ENCODE measurements around the gene SLC19A1.

The SLC19A1 gene

DNA sequence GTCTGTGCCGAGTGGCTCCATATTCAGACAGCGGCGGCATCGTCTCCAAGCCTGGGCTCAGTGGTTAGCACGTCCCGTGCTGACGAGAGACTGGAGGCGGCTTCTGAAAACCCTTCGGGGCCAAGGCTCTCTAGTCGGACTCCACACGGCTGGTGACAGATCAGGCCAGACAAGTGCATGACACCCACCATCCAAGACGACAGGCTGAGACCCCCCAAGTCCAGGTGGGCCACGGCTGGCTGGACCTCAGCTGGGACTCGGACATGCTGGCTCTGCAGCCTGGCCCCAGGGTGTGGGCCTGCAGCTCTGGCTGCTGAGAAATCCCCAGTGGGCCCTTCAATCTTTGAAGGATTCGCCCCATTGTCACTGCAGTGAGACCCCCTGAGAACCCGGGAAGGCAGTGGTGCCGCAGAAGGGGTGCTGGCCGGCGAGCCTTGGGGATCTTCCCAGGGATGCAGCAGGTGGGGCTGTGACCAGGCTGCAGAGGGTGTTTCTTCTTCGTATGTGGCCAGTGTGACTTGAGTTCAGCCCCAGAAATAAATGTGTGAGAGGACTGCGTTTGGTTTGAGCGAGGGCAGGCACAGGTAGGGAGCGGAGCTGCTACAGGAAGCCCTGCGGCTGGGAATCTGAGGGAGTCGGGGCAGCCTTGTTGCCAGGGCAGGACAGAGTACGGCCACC, 15.9 kb upstream of the SLC19A1 start:
- DNase-seq (ENCODE audit: low read depth) = no peak

DNA sequence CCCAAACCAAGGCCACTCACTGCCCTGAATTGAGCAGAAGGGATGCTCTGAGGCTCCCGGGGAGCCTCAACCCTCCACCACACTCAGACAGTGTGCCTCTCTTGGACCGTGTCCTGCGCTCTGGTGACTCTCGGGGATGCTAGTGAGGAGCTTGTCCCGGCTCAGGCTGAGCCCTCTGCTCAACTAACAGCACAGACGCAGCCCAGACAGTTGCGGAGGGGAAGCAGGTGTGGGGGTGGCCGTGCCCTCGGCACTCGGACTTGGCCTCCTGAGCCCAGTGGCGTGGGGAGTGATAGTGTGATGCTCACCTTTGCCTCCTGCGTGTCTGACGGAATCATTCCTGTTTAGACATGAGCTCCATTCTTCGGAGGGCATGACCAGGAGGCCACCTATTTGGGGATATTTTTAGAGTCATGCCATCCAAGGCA, 15.4 kb upstream of the SLC19A1 start:
- DNase-seq (ENCODE audit: low read depth) = no peak

DNA sequence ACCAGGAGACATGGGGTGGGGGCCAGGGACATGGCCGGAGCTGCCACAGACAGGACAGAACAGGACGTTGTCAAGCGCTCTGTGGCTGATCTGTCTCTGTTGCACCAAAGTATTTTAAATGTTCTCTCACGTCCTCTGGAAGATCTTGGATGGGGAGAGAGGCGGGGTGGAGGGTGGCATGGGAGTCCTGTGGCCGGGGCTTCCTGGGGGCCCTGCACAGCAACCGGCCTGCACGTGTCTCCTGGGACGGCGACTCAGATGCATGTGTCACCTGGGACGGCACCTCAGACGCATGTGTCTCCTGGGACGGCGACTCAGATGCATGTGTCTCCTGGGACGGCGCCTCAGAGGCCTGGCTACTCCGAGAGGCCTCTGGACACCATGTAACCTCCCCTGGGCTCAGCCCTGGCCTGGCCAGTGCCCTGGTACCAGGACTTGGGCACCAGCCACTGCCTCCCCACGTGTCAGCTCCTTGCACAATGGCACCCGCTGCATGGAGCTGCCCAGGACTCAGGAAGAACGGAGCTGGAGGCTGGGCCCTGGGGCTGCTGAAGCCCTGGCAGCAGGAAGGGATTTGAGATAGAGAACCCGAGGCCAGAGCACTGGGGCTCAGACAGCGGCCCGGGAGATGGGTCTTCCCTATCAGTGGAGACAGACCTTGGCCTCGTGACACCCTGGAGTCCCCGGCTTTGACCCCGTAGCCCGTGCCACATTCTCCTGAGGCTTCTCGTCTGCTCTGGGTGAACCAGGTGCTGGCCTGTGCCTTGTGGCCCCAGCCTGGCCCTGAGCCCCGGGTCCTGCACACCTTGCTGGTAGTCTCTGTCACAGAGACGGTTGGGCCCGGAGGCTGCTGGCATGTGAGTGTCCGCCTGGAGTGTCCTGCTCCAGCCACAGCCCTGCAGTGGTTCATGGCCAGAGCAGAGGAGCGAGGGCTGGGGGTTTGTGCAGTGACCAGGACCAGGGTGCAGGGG, 14.7 kb upstream of the SLC19A1 start:
- DNase-seq (ENCODE audit: low read depth) = no peak

DNA sequence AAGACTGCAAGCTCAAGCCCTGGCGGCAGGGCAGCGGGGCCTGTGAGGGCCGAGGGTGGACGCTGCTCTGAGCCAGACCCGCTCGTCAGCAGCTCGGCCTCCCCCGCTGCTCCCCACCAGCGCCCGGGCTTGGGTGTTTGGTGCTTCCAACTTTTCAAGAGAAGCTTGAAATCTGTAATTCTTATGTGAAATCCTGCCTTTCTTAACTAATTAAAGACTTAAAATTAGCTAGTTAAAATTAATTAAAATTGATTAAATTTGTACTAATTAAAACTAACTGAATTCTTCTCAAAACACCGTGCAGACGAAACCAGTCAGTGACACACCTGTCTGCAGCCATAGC, 14.0 kb upstream of the SLC19A1 start:
- no peak for DNase-seq (ENCODE audit: low read depth)

DNA sequence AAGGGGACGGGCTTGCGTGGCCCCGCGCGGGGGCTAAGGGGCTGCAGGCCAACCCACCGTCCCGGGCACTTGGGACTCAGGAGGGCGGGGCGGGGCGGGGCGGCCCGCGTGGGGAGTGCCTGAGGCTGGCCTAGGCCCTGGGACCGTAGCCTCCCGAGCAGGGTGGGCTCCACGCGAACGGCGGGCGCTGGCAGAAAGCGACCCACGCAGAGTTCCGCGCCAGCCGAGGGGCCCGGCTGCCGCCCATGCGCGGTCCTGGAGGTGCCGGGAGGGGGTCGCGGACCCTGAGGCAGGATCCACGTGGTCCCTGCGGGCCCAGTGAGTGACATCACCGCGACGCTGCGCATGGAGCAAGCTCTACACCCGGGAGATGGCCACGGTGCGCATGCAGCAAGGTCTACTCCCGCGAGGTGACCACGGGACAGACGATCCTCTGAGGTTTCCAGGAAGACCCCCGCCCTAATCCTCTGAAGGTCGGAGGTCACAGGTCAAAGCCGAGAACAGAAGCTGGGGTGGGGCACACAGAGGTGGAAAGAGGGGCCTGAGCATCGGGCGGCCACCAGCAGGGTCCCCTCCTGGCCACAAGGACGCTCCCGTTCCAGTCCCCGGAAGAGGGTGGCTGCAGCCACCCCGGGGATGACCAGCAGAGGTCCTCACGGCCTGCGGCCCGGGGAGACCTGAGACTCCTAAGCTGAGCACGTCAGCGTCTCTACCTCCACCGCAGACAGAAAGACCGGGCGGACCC, 13.5 kb upstream of the SLC19A1 start:
- no peak for DNase-seq (ENCODE audit: low read depth)

DNA sequence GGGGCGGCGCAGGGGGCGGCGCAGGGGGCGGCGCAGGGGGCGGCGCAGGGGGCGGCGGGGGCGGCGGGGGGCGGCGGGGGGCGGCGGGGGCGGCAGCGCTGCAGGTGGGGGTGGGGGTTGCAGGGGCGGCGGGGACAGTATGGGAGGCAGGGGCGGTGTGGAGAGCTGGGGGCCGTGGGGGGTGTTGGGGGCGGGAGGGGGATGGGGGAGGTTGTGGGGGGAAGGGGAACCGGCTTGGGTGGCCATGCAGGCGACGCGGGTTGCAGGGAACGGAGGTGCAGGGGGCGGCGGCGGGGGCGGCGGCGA, 13.0 kb upstream of the SLC19A1 start:
- DNase-seq (ENCODE audit: low read depth) = no peak

DNA sequence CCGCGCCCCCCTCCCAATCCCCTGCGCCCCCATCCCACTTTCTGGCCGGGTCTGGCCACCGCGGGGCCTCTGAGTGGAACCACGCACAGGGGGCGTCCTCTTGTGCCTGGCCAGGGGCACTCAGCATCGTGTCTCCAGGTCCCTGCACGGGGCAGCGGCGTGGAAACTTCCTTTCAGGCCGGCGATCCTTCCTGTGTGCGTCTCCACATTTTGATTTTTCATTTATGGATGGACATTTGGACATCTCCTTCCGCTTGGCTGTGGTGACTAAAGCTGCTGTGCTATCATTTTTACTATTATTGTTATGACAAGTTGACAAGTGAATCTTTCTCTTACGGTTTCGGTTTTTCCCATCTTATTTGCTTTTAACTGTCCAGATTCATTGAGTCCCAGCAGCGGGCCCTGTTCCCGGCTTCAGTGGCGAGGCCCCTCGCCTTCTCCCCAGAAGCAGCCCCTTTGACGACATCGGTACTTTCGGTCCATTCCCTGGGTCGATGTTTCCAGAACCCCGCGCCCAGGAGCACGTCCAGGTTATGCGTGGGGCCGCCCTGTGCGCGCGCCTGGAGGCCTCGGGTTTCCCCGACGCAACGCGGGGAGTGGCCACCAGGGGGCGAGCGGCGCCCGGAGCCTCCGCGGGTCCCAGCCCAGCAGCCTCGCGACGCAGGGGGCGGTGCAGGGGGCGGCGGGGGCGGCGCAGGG, 12.4 kb upstream of the SLC19A1 start:
- no peak for DNase-seq (ENCODE audit: low read depth)

DNA sequence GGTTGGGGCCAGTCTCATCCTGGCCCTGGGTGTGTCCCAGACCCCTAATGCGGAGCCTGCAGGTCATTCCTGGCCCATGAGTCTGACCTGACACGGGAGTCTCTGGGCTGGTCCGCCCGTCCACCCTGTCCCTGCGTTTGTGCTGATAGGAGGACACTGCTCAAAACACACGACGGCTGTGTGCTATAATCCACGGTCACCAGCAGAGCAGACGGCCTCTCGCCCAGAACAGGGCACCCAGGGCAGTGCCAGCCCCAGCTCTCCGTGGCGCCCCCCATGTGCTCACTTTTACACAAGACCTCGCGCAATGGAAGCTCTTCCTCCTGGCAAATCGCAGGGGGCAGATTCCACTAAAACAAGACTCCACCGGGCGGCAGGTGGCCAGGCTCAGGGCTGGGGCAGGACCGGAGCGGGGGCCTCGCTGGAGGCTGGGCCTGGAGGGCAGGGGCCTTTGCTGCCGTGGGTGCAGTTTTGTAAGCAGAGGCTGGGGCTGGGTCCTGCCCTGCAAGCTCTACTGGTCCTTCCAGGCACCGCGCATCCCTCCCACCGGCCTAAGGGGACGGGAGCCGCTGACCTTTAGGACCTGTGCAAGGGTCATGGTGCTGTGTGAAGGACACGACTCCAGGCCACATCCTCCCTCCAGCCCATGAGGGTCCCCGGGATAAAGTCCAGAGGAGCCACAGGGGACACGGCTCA, 10.6 kb upstream of the SLC19A1 start:
- DNase-seq (ENCODE audit: low read depth) = no peak

DNA sequence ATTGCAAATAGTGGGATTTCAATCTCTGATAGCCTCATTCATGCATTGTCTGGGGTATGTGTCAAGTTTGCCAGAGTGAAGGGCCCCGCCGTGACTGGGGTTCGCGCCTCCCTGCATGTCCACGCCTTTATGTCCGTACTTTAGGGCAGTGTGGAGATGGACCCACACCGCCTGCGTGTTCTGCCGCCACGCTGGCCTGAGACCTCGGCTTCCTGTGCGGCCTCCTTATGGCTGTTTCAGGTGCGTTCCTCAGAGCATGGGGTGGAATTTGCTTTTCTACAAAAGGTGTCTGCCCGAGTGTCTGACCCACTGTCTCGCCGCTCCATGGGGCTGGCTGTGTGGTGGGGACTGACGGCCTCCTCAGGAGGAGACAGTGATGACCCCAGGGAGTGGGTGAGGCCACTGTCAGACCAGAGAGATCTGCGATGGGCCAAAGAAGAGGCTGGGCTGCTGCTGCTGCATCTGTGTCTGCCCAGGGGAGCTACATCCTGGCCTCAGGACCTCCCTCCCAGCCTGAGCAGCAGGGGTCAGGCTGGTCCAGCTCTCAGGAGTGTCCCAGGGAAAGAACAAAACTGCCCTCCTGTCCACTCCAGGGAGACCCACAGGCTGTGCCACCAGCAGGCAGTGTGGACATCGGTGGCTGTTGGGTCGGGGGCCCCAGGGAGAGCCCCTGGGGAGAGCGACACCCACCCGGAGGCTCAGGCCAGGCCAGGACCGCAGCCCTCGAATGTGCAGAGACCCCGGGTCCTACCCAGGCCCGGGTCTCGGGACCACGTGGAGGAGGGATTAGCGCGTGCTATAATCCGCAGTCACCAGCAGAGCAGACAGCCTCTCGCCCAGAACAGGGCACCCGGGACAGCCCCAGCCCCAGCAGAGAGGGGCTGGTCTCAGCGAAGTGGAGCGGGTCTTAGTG, 9.8 kb upstream of the SLC19A1 start:
- no peak for DNase-seq (ENCODE audit: low read depth)

DNA sequence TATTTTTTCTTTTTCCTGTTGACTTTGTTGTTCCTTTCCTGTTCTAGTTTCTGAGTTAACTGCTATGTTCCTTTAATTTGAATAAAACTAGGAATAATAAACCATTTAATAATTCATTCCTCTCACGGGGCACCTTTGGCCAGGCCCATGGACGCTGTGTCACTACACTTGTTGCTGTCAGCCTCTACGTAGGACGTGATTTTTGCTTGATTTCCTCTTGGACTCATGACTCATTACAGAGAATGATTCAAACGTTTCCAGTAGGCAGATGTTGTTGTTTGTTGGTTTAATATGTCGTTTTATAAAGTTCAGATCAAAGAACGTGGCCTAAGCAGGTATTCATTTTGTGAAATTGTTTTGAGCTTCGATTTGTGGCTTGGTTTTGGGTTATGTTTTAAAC, 9.1 kb upstream of the SLC19A1 start:
- peak; percentile 49 for DNase-seq (ENCODE audit: low read depth)

DNA sequence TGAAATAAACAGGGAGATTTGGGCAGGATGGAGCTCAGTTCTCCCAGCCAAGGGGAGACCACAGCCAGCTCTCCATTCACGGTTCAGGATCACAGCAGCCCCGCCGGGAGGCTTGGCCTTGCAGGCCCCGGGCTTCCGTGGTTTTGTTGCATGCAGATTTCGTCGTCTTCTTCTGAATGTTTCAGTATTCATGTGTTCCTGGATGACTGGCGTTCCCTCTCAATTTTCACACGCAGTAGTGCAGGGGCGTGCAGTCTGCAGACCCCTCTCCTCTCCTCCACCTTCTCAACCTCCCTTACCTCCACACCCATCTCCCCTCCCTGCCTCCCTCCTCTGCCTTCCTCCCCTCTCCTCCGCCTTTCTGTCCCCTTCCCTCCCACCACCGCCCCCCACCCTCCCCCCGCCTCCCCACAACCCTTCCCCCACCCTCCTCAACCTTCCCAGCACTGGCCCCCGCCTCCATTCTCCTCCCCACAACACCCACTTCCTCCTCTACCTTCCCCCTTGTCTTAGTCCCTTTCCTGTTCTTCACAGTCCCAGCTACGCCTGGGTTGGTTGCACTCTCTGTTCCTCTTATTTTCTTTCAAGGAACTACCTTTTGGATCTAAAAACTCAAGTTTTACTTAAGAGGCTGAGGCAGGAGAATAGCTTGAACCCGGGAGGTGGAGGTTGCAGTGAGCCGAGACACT, 8.4 kb upstream of the SLC19A1 start:
- no peak for DNase-seq (ENCODE audit: low read depth)

DNA sequence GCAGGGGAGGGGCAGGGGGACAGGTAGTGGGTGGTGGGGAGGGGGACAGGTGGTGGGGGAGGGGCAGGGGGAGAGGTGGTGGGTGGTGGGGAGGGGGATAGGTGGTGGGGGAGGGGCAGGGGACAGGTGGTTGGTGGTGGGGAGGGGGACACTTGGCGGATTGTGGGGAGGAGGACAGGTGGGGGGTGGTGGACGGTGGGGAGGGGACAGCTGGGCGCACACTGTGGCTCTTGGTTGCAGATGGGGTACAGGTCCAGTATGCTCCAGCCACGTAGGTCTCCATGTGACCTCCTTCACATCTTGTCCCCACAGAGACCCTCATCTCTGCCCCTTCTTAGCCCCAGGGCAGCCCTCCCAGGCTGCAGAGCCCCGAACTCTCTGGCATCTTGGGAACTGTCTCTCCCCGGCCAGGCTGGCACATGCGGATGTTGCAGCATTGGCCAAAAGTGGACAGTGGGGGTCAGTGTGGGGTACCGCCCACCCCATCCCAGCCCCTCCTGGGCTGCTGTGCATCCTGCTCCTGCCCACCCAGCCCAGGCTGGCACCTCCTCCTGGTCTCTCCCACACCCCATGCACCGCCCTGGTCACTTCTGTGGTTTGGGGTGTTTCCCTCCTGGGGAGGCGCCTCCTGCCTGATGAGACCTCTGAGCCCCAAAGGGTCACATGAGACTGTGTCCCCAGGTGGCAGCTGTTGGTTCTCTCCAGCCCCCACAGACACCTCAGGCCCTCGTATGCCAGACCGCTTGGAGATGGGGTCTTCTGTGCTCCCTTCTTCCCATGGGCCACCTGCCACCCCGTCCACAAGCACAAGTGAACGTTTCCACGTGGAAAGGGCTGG, 7.6 kb upstream of the SLC19A1 start:
- DNase-seq (ENCODE audit: low read depth) = no peak

DNA sequence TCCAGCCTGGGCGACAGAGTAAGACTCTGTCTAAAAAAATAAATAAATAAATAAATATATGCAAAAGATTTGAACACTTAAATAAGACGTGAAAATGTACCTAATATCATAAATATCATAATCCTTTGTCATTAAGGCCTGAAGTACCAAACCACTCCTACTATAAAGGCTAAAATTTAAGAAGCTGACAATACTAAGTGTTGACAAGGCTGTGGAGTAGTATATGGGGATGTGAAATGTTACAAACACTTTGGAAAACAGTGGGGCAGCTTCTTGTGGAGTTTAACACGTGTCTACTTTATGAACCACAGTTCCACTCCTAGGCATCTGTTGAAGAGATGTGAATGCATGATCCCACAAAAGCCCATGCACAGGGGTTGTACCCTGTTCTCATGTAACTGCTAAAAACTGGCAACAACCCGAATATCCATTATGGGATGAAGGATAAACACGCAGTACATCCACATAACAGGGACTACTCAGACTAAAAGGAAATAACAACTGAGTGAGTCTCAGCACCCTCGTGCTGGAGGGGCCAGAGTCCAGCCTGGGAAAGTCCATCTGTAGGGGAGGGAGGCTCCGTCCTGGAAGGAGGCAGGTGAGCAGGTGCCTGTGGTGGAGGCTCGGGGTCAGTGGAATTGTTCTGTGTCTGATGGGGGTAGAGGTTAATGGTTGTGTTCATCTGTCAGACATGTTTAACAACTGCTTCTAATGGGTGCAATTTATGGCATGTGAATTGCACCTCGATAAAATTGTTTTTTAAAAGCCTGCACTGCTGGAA, 6.7 kb upstream of the SLC19A1 start:
- DNase-seq (ENCODE audit: low read depth) = no peak

DNA sequence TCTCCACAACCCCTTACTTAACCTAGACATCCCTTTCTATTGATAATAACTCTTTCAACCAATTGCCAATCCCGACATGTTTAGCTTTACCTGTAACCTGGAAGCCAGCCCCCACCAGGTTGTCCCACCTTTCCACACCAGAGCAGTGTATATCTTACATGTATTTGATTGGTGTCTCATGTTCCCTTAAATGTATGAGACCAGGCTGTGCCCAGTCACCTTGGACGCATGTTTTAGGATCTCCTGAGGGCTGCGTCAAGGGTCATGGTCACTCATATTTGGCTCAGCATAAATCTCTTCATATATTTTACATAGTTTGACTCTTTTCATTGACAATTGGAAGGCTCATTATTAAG, 5.3 kb upstream of the SLC19A1 start:
- DNase-seq (ENCODE audit: low read depth) = no peak

DNA sequence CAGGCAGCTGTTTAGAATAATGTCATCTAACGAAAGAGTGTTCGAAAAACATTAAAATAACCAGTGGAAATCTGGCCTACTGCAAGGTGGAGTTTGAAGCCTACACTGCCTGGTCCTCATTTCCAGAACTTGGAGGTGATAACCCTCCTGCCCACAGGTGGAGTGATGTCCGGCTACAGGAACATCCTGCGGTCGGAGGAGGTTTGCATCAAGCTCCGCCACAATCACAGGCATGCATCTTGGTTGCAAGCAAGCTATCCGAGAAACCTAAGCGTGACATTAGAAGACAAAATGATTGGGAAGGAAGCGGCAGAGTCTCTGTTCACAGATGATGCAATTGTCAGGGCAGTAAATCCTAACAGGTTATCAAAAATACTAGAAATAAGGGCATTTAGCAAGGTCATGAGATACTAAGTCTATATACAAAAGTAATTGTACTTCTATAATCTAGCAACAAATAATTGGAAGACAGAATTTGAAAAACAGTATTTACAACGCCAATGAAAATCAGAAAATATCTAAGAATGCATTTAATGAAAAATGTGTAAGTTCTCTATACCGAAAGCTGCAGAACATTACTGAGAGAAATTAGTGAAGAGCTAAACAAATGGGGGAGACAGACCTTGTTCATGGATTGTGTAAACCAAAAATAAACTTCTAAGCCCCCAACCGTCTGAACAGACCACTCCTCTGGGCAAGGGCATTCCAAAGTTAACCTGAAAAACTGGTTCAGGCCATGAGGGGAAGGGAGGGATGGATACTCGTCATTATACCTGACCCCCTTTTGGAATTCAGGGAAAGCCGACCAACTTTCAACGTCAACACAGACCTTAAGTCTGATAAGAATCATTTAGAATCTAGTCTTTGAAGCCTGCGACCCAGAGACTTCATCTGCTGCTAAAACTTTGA, 4.7 kb upstream of the SLC19A1 start:
- no peak for DNase-seq (ENCODE audit: low read depth)

DNA sequence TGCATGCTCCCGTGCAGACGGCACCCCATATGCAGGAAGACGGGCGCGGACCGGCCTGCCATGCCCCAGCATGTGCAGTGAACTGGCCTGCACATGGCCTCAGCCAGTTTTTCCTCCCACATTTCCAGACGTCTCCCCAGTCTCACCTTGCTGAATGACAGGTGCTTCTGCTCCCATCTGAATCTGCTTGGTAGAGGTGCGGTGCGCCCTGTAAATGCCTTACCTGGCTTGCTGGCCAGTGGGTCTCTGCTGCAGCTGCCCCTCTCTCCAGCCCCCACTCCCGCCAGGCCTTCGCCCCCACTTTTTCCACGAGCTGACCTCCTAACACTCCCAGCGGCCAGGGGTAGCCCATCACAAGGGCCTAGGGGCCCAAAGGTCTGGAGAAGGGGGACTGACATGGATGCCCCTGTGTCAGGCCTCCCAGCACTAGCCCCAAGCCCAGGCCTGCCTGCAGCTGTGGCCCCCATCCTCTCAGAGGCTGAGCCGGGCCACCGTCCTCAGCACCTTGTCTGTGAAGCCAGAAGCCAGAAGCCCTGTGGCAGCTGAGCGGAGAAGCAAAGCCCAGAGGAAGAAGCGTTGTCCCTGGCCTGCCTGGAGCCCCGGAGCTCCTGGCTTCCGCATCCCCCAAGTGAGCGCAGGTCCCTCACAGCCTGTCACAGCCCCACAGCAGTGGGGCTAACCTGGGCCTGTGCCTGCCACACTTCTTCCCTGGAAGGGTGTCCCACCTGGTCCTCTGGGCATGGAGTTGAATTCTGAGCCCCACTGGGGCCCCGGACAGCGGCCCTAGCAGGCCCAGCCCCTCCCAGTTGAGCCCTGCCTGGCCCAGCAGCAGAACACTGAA, 3.7 kb upstream of the SLC19A1 start:
- no peak for DNase-seq (ENCODE audit: low read depth)

DNA sequence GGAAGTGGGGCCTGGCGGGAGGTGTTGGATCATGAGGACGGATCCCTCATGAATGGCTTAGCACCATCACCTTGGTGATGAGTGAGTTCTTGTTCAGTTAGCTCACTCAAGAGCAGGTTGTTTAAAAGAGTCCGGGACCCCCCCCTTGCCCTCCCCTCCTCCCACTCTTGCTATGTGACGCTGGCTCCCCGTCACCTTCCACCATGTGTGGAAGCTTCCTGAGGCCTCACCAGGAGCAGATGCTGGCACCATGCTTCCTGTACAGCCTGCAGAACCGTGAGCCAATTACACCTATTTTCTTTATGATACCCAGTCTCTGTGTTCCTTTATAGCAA, 3.0 kb upstream of the SLC19A1 start:
- DNase-seq (ENCODE audit: low read depth) = no peak
